Activated CD8-positive, alpha-beta memory T cell treated with anti-CD3 and anti-CD28 coated beads, Interleukin-2, amount 50 U/mL, for 1 hour (primary cell): ENCODE results near the gene ST8SIA5.

Experiments used
- DNase-seq: peaks from one replicate; pipeline ENCODE4 v3.0.0-alpha.2; 2020; ENCODE audit errors: extremely low read depth

ST8SIA5 gene

GRCh38 chr18:46740046-46740445 lies 16.8 kb downstream of the ST8SIA5 start:
- no peak for DNase-seq

GRCh38 chr18:46738491-46738890 lies 18.4 kb downstream of the ST8SIA5 start:
- DNase-seq = no peak

GRCh38 chr18:46736736-46737135 lies 20.1 kb downstream of the ST8SIA5 start:
- DNase-seq = no peak

DNA sequence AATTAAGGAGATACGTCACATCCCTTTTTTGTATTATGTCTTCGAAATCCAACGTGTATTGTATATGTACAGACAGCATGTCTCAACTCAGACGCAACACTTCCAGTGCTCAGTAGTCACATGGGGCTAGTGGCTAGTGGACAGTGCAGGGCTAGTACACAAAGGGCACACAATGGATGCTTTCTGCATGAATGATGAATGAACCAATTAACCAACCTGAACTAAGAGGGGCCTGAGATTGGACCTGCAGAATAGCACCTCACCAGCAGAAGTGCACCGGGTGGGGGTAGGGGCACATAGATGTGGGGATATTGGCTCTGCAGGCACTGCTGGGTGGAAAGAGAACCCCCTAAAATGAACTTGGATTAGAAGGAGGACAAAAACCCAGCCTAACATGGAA lies 20.7 kb downstream of the ST8SIA5 start:
- DNase-seq = no peak

GRCh38 chr18:46734981-46735380 lies 21.9 kb downstream of the ST8SIA5 start:
- no peak for DNase-seq

- no peak for DNase-seq
Measured at GRCh38 chr18:46733872-46734271, 23.0 kb downstream of the ST8SIA5 start.

- DNase-seq = no peak
Measured at GRCh38 chr18:46732801-46733200, 24.1 kb downstream of the ST8SIA5 start.

DNA sequence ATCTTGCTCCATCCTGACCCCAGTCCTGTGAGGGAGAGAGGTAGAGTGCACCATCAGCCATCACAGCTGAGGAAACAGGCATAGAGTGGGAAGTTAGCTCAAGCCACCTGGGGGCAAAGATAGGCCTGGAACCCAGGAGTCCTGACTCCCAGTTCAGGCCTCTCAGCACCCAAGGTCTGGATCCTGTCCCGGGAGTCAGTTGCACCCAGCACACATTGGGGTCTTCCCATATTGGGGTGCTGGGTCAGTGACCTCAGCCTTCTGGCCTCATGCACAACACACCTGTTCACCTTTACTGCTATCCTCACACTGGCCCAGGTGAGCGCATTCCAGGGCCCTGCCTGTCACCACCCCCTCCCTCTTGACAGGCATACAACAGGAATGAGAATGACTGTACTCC lies 24.7 kb downstream of the ST8SIA5 start:
- DNase-seq = no peak

- no peak for DNase-seq
Measured at GRCh38 chr18:46731316-46731715, 25.5 kb downstream of the ST8SIA5 start.

DNA sequence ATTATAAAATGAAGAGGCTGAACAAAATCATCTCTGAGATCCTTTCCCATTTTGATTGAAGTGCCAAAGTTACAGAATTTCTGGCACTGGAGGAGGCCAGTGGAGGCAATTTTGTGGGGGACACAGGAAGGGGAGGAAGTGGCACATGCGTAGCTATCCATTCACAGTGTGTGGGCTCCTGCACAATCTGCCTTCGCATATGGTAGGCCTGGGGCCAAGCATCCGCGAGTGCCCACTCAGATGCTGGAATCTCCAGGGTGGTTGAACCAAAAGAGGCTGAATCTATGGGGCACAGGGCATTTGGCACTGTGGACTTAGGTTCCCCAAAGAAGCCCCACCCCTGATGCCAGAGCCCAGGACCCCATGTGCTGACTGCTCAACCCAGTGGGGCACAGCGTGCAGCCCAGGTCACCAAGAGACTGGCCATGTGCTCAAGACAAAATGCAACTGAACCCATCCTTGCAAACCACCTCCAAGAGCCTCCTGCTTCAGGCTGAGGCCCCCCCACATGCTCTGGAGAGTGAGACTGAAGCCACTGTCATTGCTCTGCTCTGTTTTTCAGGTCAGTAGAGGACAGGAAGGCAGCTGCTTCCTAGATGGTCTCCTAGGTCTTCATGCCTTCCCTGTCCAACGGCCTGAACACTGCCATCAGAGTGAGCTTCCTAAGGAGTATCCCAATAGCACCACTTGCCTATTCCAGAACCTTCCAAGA lies 28.5 kb downstream of the ST8SIA5 start:
- DNase-seq = no peak

- DNase-seq = no peak
Measured at GRCh38 chr18:46727177-46727576, 29.7 kb downstream of the ST8SIA5 start.

GRCh38 chr18:46725310-46725709 lies 31.5 kb downstream of the ST8SIA5 start:
- no peak for DNase-seq

- no peak for DNase-seq
Measured at GRCh38 chr18:46723856-46724415, 32.9 kb downstream of the ST8SIA5 start.

DNA sequence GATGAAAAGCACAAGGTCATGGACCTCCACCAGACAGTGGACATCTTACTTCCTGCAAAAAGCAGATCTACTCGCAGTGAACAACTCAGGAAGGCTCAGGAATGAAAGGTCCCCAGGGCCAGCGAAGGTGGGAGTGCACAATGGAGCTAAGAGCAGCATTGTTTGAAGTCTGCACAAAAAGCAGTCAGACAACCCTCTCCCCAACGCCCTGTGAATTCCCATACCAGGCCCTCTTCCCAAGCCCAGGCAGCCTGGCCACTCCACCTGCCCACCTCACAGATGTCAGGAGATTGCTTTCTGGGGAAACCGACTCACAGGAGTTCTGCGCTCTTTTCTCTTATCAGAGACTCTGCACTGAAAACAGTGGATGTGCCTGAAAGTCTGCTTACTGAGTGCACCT lies 34.8 kb downstream of the ST8SIA5 start:
- no peak for DNase-seq

GRCh38 chr18:46721331-46721730 lies 35.5 kb downstream of the ST8SIA5 start:
- DNase-seq = no peak

- no peak for DNase-seq
Measured at GRCh38 chr18:46720521-46720920, 36.3 kb downstream of the ST8SIA5 start.

GRCh38 chr18:46720092-46720491 lies 36.8 kb downstream of the ST8SIA5 start:
- DNase-seq = no peak

- no peak for DNase-seq
Measured at GRCh38 chr18:46719388-46719787, 37.5 kb downstream of the ST8SIA5 start.

DNA sequence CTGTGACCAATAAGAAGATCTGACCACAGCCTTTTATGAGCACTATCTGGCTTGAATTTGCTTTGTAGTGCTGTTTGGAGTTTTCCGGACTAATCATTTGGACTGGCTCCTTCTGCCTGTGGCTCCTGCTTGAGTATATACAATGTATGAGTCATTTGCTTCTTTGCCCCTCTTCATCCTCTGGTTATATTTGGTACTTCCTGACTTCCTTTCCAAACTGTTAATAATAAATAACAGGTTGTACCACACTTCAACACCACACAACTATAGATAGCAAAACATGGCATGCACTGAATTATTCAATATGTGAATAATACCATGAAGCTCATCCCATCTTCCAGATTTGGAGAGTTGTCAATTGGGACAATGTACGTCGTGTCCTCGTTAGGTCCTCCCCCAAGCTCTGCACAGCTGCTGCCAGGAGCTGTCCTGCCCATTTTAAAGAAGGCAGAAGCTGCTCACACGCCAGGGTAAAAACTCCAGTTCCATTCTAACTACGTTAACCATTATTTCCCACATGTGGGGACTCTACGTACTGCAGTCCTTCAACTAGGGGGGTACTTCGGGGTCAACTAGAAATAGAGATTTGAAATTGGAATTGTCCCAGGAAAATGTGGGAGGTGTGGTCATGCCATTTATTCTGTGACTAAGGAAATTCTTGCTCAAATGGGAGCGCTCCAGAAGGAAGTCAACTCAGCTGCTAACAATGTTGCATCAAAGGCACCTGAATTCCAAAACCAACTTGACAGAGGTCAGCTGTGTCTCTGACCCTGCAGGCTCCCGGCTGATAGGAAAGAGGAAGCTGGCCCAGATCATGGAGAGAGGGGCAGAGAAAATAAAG lies 38.1 kb downstream of the ST8SIA5 start:
- no peak for DNase-seq

DNA sequence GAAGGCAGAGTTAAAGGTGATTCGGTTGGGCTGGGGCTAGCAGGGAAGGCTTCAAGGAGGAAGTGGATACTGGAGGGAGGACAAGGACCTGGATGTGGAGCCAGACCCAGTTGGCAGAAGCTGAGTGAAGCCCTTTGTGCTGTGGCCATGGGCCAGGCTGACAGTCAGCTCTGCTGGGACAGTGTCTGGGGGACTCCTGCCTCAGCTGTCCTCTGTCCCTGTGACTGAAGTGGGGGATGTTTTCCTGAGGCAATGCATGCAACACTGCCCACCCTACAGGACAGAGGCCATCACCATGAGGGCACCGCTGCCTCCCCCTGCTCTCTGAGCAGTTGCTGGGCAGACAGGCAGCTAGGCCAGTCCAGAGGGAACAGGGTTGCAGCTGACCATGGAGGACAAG lies 40.0 kb downstream of the ST8SIA5 start:
- DNase-seq = no peak

DNA sequence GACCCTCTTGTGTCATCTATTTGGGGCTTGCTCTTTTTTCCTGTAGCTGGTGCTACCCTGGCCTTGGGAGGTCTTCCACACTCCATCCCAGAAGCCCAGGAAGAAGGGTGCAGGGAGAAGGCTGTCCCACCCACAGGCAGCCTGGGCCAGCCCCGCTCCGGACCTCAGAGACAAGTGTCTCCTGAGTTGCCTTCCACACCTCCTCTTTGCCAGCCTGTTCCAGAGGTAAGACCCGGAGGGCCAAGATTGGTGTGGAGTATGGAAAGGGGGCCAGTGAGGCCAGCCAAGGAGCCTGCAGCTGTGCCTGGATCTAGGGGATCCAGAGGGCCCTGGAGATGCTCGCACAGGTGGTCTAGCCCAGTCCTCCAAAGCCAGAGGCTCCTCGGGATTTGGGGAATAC lies 40.5 kb downstream of the ST8SIA5 start:
- no peak for DNase-seq

- no peak for DNase-seq
Measured at GRCh38 chr18:46715062-46715461, 41.8 kb downstream of the ST8SIA5 start.

- no peak for DNase-seq
Measured at GRCh38 chr18:46712406-46712805, 44.4 kb downstream of the ST8SIA5 start.
